GM21526 (cell line): Measurements from ENCODE around the gene NMUR1.
"Not testable (repeated sequence)": the region's sequence is repeated elsewhere in the genome, so short reads cannot be mapped to it uniquely, and the experiment has no call there.

Source experiments
- ATAC-seq: cut with Tn5 transposase; IDR thresholded peaks from one replicate; pipeline ENCODE4 v1.9.1; 2021; ENCODE audit warnings: moderate library complexity; ENCODE audit not compliant: unreplicated experiment, low FRiP score

NMUR1 gene

GRCh38 chr2:231530099-231531011 is at the start of gene NMUR1:
TSS of gene NMUR1 (minus strand) at chr2:231530445. CDS start at chr2:231530361, 84 bp downstream.
- ATAC-seq: no peak

- ATAC-seq: no peak
Observed at GRCh38 chr2:231579560-231579959, 49.3 kb upstream of the NMUR1 start.

GRCh38 chr2:231578655-231579054 is 48.4 kb upstream of the NMUR1 start:
- ATAC-seq: not testable (repeated sequence)

- no peak for ATAC-seq
Observed at GRCh38 chr2:231576465-231576864, 46.2 kb upstream of the NMUR1 start.

GRCh38 chr2:231575612-231576256 is 45.5 kb upstream of the NMUR1 start:
- ATAC-seq: no peak

GRCh38 chr2:231573698-231574421 is 43.6 kb upstream of the NMUR1 start:
- ATAC-seq: no peak

- no peak for ATAC-seq
Observed at GRCh38 chr2:231573096-231573495, 42.9 kb upstream of the NMUR1 start.

- no peak for ATAC-seq
Observed at GRCh38 chr2:231571661-231572191, 41.5 kb upstream of the NMUR1 start.

GRCh38 chr2:231570915-231571314 is 40.7 kb upstream of the NMUR1 start:
- ATAC-seq: not testable (repeated sequence)

GRCh38 chr2:231568785-231569435 is 38.7 kb upstream of the NMUR1 start:
- no peak for ATAC-seq

- no peak for ATAC-seq
Observed at GRCh38 chr2:231568098-231568784, 38.0 kb upstream of the NMUR1 start.

GRCh38 chr2:231567159-231567558 is 36.9 kb upstream of the NMUR1 start:
- no peak for ATAC-seq

GRCh38 chr2:231565887-231566594 is 35.8 kb upstream of the NMUR1 start:
- ATAC-seq: no peak

- ATAC-seq: no peak
Observed at GRCh38 chr2:231563378-231563961, 33.2 kb upstream of the NMUR1 start.

GRCh38 chr2:231557571-231558217 is 27.4 kb upstream of the NMUR1 start:
- peak; percentile 79 for ATAC-seq

GRCh38 chr2:231556981-231557380 is 26.7 kb upstream of the NMUR1 start:
- ATAC-seq: no peak

- not testable (repeated sequence) for ATAC-seq
Observed at GRCh38 chr2:231556496-231556895, 26.3 kb upstream of the NMUR1 start.
